Left kidney (tissue), 2 donors: ENCODE data around the gene CYP8B1. TPM values are rescaled to one million over a fixed set of nuclear protein-coding genes. Genes with fewer than 3 reads are reported as not detected.

Experiments
- DNase-seq: peaks from one replicate; pipeline ENCODE4 v3.0.0-alpha.2; 2013
- polyA plus RNA-seq: library from polyadenylated mRNA; unstranded; fragments of 120-200 nt; gene quantifications from one replicate; pipeline ENCODE4 v1.2.1, GENCODE V29; 2013; ENCODE audit not compliant: insufficient read length

Gene CYP8B1
- polyA plus RNA-seq, 1 donor, result 1.3 TPM

- no peak for DNase-seq
Measured at GRCh38 chr3:42853739-42854302, 21.9 kb downstream of the CYP8B1 start.

GRCh38 chr3:42853056-42853455, 22.6 kb downstream of the CYP8B1 start:
- no peak for DNase-seq

GRCh38 chr3:42852441-42852840, 23.2 kb downstream of the CYP8B1 start:
- no peak for DNase-seq

GRCh38 chr3:42851228-42851834, 24.3 kb downstream of the CYP8B1 start:
- no peak for DNase-seq

GRCh38 chr3:42850263-42850662, 25.4 kb downstream of the CYP8B1 start:
- DNase-seq, result no peak

- DNase-seq, result no peak
Measured at GRCh38 chr3:42849017-42849416, 26.7 kb downstream of the CYP8B1 start.

GRCh38 chr3:42847731-42848130, 27.9 kb downstream of the CYP8B1 start:
- DNase-seq, result no peak

- DNase-seq, result no peak
Measured at GRCh38 chr3:42846685-42847522, 28.8 kb downstream of the CYP8B1 start.

- no peak for DNase-seq
Measured at GRCh38 chr3:42844815-42845214, 30.9 kb downstream of the CYP8B1 start.

GRCh38 chr3:42844412-42844713, 31.3 kb downstream of the CYP8B1 start:
- no peak for DNase-seq

GRCh38 chr3:42843713-42844411, 31.8 kb downstream of the CYP8B1 start:
- DNase-seq, result no peak

GRCh38 chr3:42841332-42841731, 34.3 kb downstream of the CYP8B1 start:
- no peak for DNase-seq

GRCh38 chr3:42839616-42840015, 36.1 kb downstream of the CYP8B1 start:
- DNase-seq, result peak; percentile 65

- DNase-seq, result no peak
Measured at GRCh38 chr3:42838571-42838970, 37.1 kb downstream of the CYP8B1 start.

GRCh38 chr3:42836150-42837123, 39.2 kb downstream of the CYP8B1 start:
- no peak for DNase-seq

- peak; percentile 74 for DNase-seq
Measured at GRCh38 chr3:42831321-42831713, 44.4 kb downstream of the CYP8B1 start.

- no peak for DNase-seq
Measured at GRCh38 chr3:42830437-42831320, 45.0 kb downstream of the CYP8B1 start.

GRCh38 chr3:42829628-42830436, 45.8 kb downstream of the CYP8B1 start:
- DNase-seq, result no peak

- DNase-seq, result no peak
Measured at GRCh38 chr3:42829083-42829627, 46.5 kb downstream of the CYP8B1 start.
